Pancreas (tissue), 10 donors: Measurements from ENCODE around the gene PLCD4. TPM values are rescaled to one million over a fixed set of nuclear protein-coding genes. Genes with fewer than 3 reads are reported as not detected.
A peak's percentile ranks its signal among the peaks of the same experiment; 100 is the strongest.

Source experiments
- ATAC-seq, 4 donors: fragments of 200-7000 bp; cut with Tn5 transposase; one replicate each; pipeline versions ENCODE4 v1.8.0 to v1.9.1; 2020; ENCODE audit warnings: mild to moderate bottlenecking in 4 of 4, moderate library complexity in 4 of 4
- DNase-seq, 6 donors: peaks; one replicate each; pipeline ENCODE4 v3.0.0-alpha.2; 2020
- FAIRE-seq: peaks from 2 replicates; lab custom pipeline; 2012; peaks lifted over from hg19 to GRCh38; lab: Jason Lieb, UNC
- H3K27ac ChIP-seq, 4 donors: fragments of 200-600 bp; sonication (generic); 1 replicate in 3 of 4; 2 replicates in 1 of 4; pipeline versions ENCODE4 v1.5.0 to v1.8.0; 2020
- H3K27me3 ChIP-seq, 4 donors: fragments of 200-600 bp; one replicate each; pipeline ENCODE4 v1.8.0; 2021
- H3K36me3 ChIP-seq, 3 donors: fragments of 200-600 bp; sonication (generic) in 1 of 3; one replicate each; pipeline versions ENCODE4 v1.5.0 to v1.8.0; 2020 to 2021
- H3K4me1 ChIP-seq, 3 donors: fragments of 200-600 bp; one replicate each; pipeline ENCODE4 v1.8.0; 2021
- H3K4me3 ChIP-seq, 4 donors: fragments of 200-600 bp; sonication (generic) in 2 of 4; one replicate each; pipeline versions ENCODE4 v1.5.0 to v1.8.0; 2020 to 2021
- H3K9me3 ChIP-seq, 4 donors: fragments of 200-600 bp; one replicate each; pipeline ENCODE4 v1.8.0; 2021
- CTCF ChIP-seq, 4 donors: fragments of 200-600 bp; sonication (generic) in 3 of 4; IDR thresholded peaks; one replicate each; pipeline versions ENCODE4 v1.5.0 to v1.8.0; 2021; ENCODE audit warnings: antibody characterized with exemption in 4 of 4
- WGBS, 2 donors: extraction: QIAGEN DNeasy Blood & Tissue Kit; methylation state at CpG; one replicate each; pipeline ENCODE4 v1.1.7; 2013; 5-methylcytosine and 5-hydroxymethylcytosine counted together
- intact Hi-C, 3 donors: fragments of 100-400 bp; cut with DNase I; formaldehyde crosslinking; loops; one replicate each; pipeline versions ENCODE4 v1.11.1 to v1.14.2; 2022
- polyA plus RNA-seq, 2 donors: library from polyadenylated mRNA; stranded (reverse); fragments of 200-250 nt; gene quantifications; one replicate each; pipeline ENCODE4 v1.2.3, GENCODE V29; 2013
- total RNA-seq, 6 donors: library from RNA; stranded (reverse); fragmentation: NEBNext Ultra II Directional in 4 of 6; extraction: Animal tissue kit (Norgen Biotek cat#: 25700) in 4 of 6; gene quantifications; one replicate each; pipeline versions ENCODE4 v1.2.1 to v1.2.4, GENCODE V29; 2021 to 2023
- donor health status: healthy with polysubstance abuse.
- donor health status: DM: no; HTN: no; CAD: no; lungs with moderate emphysema.
- donor health status: DM: no; HTN: no; CAD: no.
- donor health status: control.
- donor health status: control.
- donor health status: Bipolar disorder and iron deficiency.
- donor health status: DM: yes; HTN: yes; CAD: no.
- donor health status: DM: no; HTN: no; CAD: no.
- donor health status: DM: no; HTN: no; CAD: no.
- donor health status: DM: yes; HTN: yes; CAD: no.

Gene PLCD4
- total and polyA plus RNA-seq, 8 donors = 0.19 to 1.1 (median 0.34) TPM; not detected in 1

GRCh38 chr2:218679119-218679518, 71.4 kb downstream of the PLCD4 start:
- DNase-seq = no peak
- WGBS, 2 donors = 64 to 77% methylated on average over 4 of the region's 4 CpGs
- H3K4me3 ChIP-seq = no peak overlapping the region
- intact Hi-C loops = no loop called here
- ATAC-seq = peak in 2 of 4 donors; percentile 28 to 55
- H3K27ac ChIP-seq = no peak overlapping the region
- no peak for TF ChIP-seq CTCF (IDR thresholded peaks at IDR 0.05)
- no peaks in the 10 kb centered on the region for H3K4me1 ChIP-seq
- H3K27me3 ChIP-seq = no peaks in the 10 kb centered on the region
- FAIRE-seq = no peak
- H3K9me3 ChIP-seq = no peaks in the 10 kb centered on the region
- H3K36me3 ChIP-seq = peaks cover 0 to 11% (median 9%) of the 10 kb centered on the region in 3 donors

- DNase-seq (no peak), ATAC-seq (no peak), FAIRE-seq (no peak)
- WGBS, 2 donors = 65 to 77% methylated on average over 3 of the region's 3 CpGs
- no peak for TF ChIP-seq CTCF (IDR thresholded peaks at IDR 0.05)
- intact Hi-C loops = no loop called here
- Histone ChIP-seq H3K36me3 (peaks cover 0 to 11% (median 9%) of the 10 kb centered on the region in 3 donors), H3K4me1 (no peaks in the 10 kb centered on the region), H3K9me3 (no peaks in the 10 kb centered on the region), H3K27me3 (no peaks in the 10 kb centered on the region), H3K4me3 (no peak overlapping the region), H3K27ac (no peak overlapping the region)
Measured at GRCh38 chr2:218680061-218680460, 72.4 kb downstream of the PLCD4 start.

Other genes starting within 250 kb of the PLCD4 start
- gene SLC11A1, start 225.6 kb upstream of the PLCD4 start, total RNA-seq = 10 to 100 TPM in 2 of 6 donors, 1 to 10 TPM in 3, under 1 TPM in 1; 0.51 to 16.2 (median 5.6) TPM
- 1 to 10 TPM; 3.9 to 6.4 TPM for gene SLC11A1, start 225.6 kb upstream of the PLCD4 start, polyA plus RNA-seq
- 10 to 100 TPM; 54.2 to 90.8 (median 71.5) TPM for gene CTDSP1, start 208.0 kb upstream of the PLCD4 start, total RNA-seq
- 10 to 100 TPM; 76.0 to 89.8 TPM for gene CTDSP1, start 208.0 kb upstream of the PLCD4 start, polyA plus RNA-seq
- 10 to 100 TPM; 10.7 to 27.9 (median 17.6) TPM for gene VIL1, start 188.8 kb upstream of the PLCD4 start, total RNA-seq
- 10 to 100 TPM; 10.1 to 12.6 TPM for gene VIL1, start 188.8 kb upstream of the PLCD4 start, polyA plus RNA-seq
- 1 to 10 TPM; 4.0 to 8.6 (median 6.1) TPM for gene USP37, start 39.5 kb upstream of the PLCD4 start, total RNA-seq
- gene USP37, start 39.5 kb upstream of the PLCD4 start, polyA plus RNA-seq = 1 to 10 TPM; 2.1 to 2.3 TPM
- gene CNOT9, start 39.1 kb upstream of the PLCD4 start, total RNA-seq = 10 to 100 TPM; 12.0 to 19.3 (median 13.3) TPM
- gene CNOT9, start 39.1 kb upstream of the PLCD4 start, polyA plus RNA-seq = 10 to 100 TPM; 10.6 to 16.6 TPM
- 10 to 100 TPM in 3 of 6 donors, 1 to 10 TPM in 3; 8.6 to 16.7 (median 9.9) TPM for gene ZNF142, start 51.7 kb downstream of the PLCD4 start, total RNA-seq
- gene ZNF142, start 51.7 kb downstream of the PLCD4 start, polyA plus RNA-seq = 10 to 100 TPM in 1 of 2 donors, 1 to 10 TPM in 1; 7.9 to 13.8 TPM
- gene BCS1L, start 51.8 kb downstream of the PLCD4 start, total RNA-seq = 10 to 100 TPM; 16.3 to 34.1 (median 23.1) TPM
- gene BCS1L, start 51.8 kb downstream of the PLCD4 start, polyA plus RNA-seq = 100 to 1,000 TPM in 1 of 2 donors, 10 to 100 TPM in 1; 84.2 to 110 TPM
- gene RNF25, start 64.1 kb downstream of the PLCD4 start, total RNA-seq = 10 to 100 TPM in 2 of 6 donors, 1 to 10 TPM in 4; 4.5 to 10.2 (median 7.9) TPM
- gene RNF25, start 64.1 kb downstream of the PLCD4 start, polyA plus RNA-seq = 10 to 100 TPM; 18.1 to 28.8 TPM
- 10 to 100 TPM in 5 of 6 donors, 1 to 10 TPM in 1; 8.3 to 40.8 (median 18.1) TPM for gene STK36, start 64.2 kb downstream of the PLCD4 start, total RNA-seq
- gene STK36, start 64.2 kb downstream of the PLCD4 start, polyA plus RNA-seq = 10 to 100 TPM; 54.0 TPM
- gene TTLL4, start 102.9 kb downstream of the PLCD4 start, total RNA-seq = 10 to 100 TPM; 12.0 to 25.3 (median 13.6) TPM
- 10 to 100 TPM; 23.7 to 23.9 TPM for gene TTLL4, start 102.9 kb downstream of the PLCD4 start, polyA plus RNA-seq
- gene CYP27A1, start 174.2 kb downstream of the PLCD4 start, total RNA-seq = 10 to 100 TPM in 1 of 6 donors, 1 to 10 TPM in 5; 3.1 to 21.6 (median 4.0) TPM
- gene CYP27A1, start 174.2 kb downstream of the PLCD4 start, polyA plus RNA-seq = 1 to 10 TPM; 6.1 to 9.9 TPM
- gene PRKAG3, start 223.9 kb downstream of the PLCD4 start, total RNA-seq = not detected
- not detected for gene PRKAG3, start 223.9 kb downstream of the PLCD4 start, polyA plus RNA-seq